SU-DHL-6 (cell line): ENCODE measurements around the gene LRP1-AS.

Experiments
- CTCF ChIP-seq: fragments of 200-600 bp; sonication (generic); IDR thresholded peaks from one replicate; pipeline ENCODE4 v1.5.1; 2017; ENCODE audit warnings: antibody characterized with exemption, mild to moderate bottlenecking, low read length, moderate library complexity; ENCODE audit not compliant: insufficient read depth, poor library complexity, severe bottlenecking
- EZH2phosphoT487 ChIP-seq: fragments of 200-600 bp; sonication (generic), shearing (Covaris generic); conservative IDR thresholded peaks from 2 replicates; pipeline ENCODE4 v1.6.1; 2018; ENCODE audit warnings: mild to moderate bottlenecking, antibody characterized with exemption, low read length, moderate library complexity, mixed read lengths

GRCh38 chr12:57126561-57126960 is 20.9 kb downstream of the LRP1-AS start:
- TF ChIP-seq CTCF = no peak
- no peak for TF ChIP-seq EZH2phosphoT487
